Gastrocnemius medialis (tissue), 4 donors: ENCODE results near the gene MNAT1.

ENCODE experiments used
- POLR2A ChIP-seq, 2 donors: fragments of 450-650 bp; IDR thresholded peaks; one replicate each; pipeline ENCODE4 v1.6.1; 2017; ENCODE audit warnings: antibody characterized with exemption in 2 of 2, mild to moderate bottlenecking in 2 of 2, moderate library complexity in 2 of 2
- TF ChIP-seq, protein P1 (sequence below), 5 experiments: fragments of 450-650 bp in 3 of 5; fragments of 200-600 bp in 2 of 5; sonication (generic) in 2 of 5; IDR thresholded peaks in 4 of 5; conservative IDR thresholded peaks in 1 of 5; 1 replicate in 4 of 5; 2 replicates in 1 of 5; pipeline ENCODE4 v1.5.1; 2016 to 2019; ENCODE audit warnings: antibody characterized with exemption in 5 of 5, mild to moderate bottlenecking in 3 of 5, moderate library complexity in 3 of 5

DNA sequence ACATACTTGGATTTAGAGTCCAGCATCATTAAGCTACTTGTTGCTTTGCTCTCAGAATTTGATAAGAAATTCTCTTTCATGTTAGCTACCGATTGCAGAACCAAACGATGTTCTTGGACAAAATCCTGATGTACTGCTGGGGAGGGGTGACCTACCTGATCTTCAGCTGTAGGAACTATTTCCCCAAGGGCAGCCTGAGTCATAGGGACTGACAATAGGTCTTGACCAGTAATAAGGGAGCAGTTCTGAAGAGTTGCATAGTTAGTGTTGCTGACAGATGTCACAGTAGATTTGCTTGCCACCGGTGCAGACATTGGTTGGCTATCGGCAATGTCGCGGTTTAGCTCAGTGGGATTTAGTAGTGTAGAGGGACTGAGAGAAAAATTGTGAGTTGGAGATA is 21.0 kb upstream of the MNAT1 start:
- TF ChIP-seq, protein P1, sequence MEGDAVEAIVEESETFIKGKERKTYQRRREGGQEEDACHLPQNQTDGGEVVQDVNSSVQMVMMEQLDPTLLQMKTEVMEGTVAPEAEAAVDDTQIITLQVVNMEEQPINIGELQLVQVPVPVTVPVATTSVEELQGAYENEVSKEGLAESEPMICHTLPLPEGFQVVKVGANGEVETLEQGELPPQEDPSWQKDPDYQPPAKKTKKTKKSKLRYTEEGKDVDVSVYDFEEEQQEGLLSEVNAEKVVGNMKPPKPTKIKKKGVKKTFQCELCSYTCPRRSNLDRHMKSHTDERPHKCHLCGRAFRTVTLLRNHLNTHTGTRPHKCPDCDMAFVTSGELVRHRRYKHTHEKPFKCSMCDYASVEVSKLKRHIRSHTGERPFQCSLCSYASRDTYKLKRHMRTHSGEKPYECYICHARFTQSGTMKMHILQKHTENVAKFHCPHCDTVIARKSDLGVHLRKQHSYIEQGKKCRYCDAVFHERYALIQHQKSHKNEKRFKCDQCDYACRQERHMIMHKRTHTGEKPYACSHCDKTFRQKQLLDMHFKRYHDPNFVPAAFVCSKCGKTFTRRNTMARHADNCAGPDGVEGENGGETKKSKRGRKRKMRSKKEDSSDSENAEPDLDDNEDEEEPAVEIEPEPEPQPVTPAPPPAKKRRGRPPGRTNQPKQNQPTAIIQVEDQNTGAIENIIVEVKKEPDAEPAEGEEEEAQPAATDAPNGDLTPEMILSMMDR (IDR thresholded peaks at IDR 0.05 in 4 of 5, conservative IDR thresholded peaks at IDR 0.05 in 1 of 5), result no peak
- no peak for TF ChIP-seq POLR2A (IDR thresholded peaks at IDR 0.05)
